HepG2 (cell line): ENCODE measurements around the gene LRRC63. TPM values are rescaled to one million over a fixed set of nuclear protein-coding genes. Genes with fewer than 3 reads are reported as not detected.

ENCODE experiments used
- ATAC-seq: fragments of 200-7000 bp; cut with Tn5 transposase; 3 replicates; pipeline ENCODE4 v1.9.1; 2020; ENCODE audit warnings: mild to moderate bottlenecking, moderate library complexity
- BruUV-seq: library from RNA; stranded (reverse); fragments of 400-500 nt; replicated peaks from 2 replicates; lab custom pipeline; 2021; lab: Mats Ljungman, UMichigan
- CTCF ChIA-PET: fragments of 300-600 bp; formaldehyde crosslinking; extraction: SDS; loops from one replicate; lab custom pipeline; 2021; ENCODE audit warnings: low total read pairs, inconsistent platforms, low intra/inter-chr PET ratio; lab: Yijun Ruan, JAX
- POLR2A ChIA-PET: fragments of 350-600 bp; sonication (Branson Sonifier 250); formaldehyde crosslinking; loops from one replicate; lab custom pipeline; 2020; ENCODE audit warnings: antibody characterized with exemption, inconsistent platforms; lab: Yijun Ruan, JAX
- DNase-seq: peaks from one replicate; pipeline ENCODE4 v3.0.0-alpha.2; 2015; ENCODE audit warnings: low spot score
- FAIRE-seq: peaks from 3 replicates; lab custom pipeline; 2011; peaks lifted over from hg19 to GRCh38; lab: Jason Lieb, UNC
- H2AFZ ChIP-seq: one replicate; pipeline ENCODE4 v1.6.1; 2011; ENCODE audit warnings: low read length, inconsistent platforms
- H3K27ac ChIP-seq: fragments of 300-600 bp; 3 replicates; pipeline ENCODE4 v1.8.0; 2011; ENCODE audit warnings: mixed run types, mild to moderate bottlenecking, mixed read lengths, low read length, inconsistent platforms; ENCODE audit not compliant: insufficient read depth; ENCODE audit errors: extremely low read length
- H3K27me3 ChIP-seq, 2 experiments: fragments of 200-600 bp in 1 of 2; 2 replicates in 1 of 2; 3 replicates in 1 of 2; pipeline versions ENCODE4 v1.6.0 to v1.8.0; 2011; ENCODE audit warnings: low read length in 2 of 2, mild to moderate bottlenecking in 2 of 2, moderate library complexity in 2 of 2, inconsistent platforms in 1 of 2; ENCODE audit not compliant: insufficient read depth in 2 of 2, control insufficient read depth in 1 of 2
- H3K36me3 ChIP-seq, 2 experiments: fragments of 200-600 bp in 1 of 2; replicated peaks in 1 of 2; 2 replicates in 1 of 2; 3 replicates in 1 of 2; pipeline versions ENCODE4 v1.5.1 to v1.8.0; 2011; ENCODE audit warnings: low read length in 2 of 2, inconsistent platforms in 1 of 2; ENCODE audit not compliant: insufficient read depth in 2 of 2, control insufficient read depth in 1 of 2
- H3K4me1 ChIP-seq: 2 replicates; pipeline ENCODE4 v1.5.1; 2012; ENCODE audit warnings: low read length, inconsistent platforms; ENCODE audit not compliant: insufficient read depth
- H3K4me2 ChIP-seq: 2 replicates; pipeline ENCODE4 v1.6.0; 2011; ENCODE audit warnings: low read depth, low read length, inconsistent platforms
- H3K4me3 ChIP-seq, 3 experiments: fragments of 200-600 bp in 1 of 3; sonication (generic), shearing (Covaris generic) in 1 of 3; replicated peaks in 1 of 3; 2 replicates each; pipeline ENCODE4 v1.5.1; 2011 to 2016; ENCODE audit warnings: low read length in 3 of 3, inconsistent platforms in 2 of 3, low read depth in 2 of 3, mild to moderate bottlenecking in 2 of 3, control low read depth in 1 of 3, mixed read lengths in 1 of 3; ENCODE audit not compliant: insufficient read depth in 1 of 3
- H3K79me2 ChIP-seq: one replicate; pipeline ENCODE4 v1.6.1; 2011; ENCODE audit warnings: low read length, inconsistent platforms; ENCODE audit not compliant: insufficient read depth
- H3K9ac ChIP-seq: 2 replicates; pipeline ENCODE4 v1.6.0; 2011; ENCODE audit warnings: mild to moderate bottlenecking, low read depth, low read length, inconsistent platforms; ENCODE audit not compliant: insufficient read depth
- H3K9me3 ChIP-seq: 2 replicates; pipeline ENCODE4 v1.5.1; 2012; ENCODE audit warnings: mild to moderate bottlenecking, low read length
- H4K20me1 ChIP-seq: 2 replicates; pipeline ENCODE4 v1.6.0; 2011; ENCODE audit warnings: inconsistent platforms, mild to moderate bottlenecking, low read length, moderate library complexity; ENCODE audit not compliant: insufficient read depth
- ELF4 ChIP-seq: sonication (generic); formaldehyde crosslinking; IDR thresholded peaks from 2 replicates; pipeline ENCODE4 v1.5.0; 2020; ENCODE audit warnings: missing genetic modification reagents, mild to moderate bottlenecking, moderate library complexity, borderline replicate concordance
- MAX ChIP-seq: IDR thresholded peaks from 2 replicates; pipeline ENCODE4 v1.6.1; 2012; ENCODE audit warnings: inconsistent platforms
- NPAS2 ChIP-seq: sonication (generic); formaldehyde crosslinking; IDR thresholded peaks from 2 replicates; pipeline ENCODE4 v1.8.0; 2022; ENCODE audit warnings: mild to moderate bottlenecking, missing genetic modification reagents, borderline replicate concordance
- REL ChIP-seq: sonication (generic); formaldehyde crosslinking; conservative IDR thresholded peaks from 2 replicates; pipeline ENCODE4 v1.8.0; 2022; ENCODE audit warnings: mild to moderate bottlenecking, missing genetic modification reagents, moderate library complexity
- SOX13 ChIP-seq, 3 experiments: fragments of 450-650 bp in 1 of 3; sonication (generic) in 1 of 3; formaldehyde crosslinking in 1 of 3; IDR thresholded peaks in 2 of 3; conservative IDR thresholded peaks in 1 of 3; 2 replicates each; pipeline versions ENCODE4 v1.5.0 to v1.6.1; 2016 to 2020; ENCODE audit warnings: antibody characterized with exemption in 1 of 3, mild to moderate bottlenecking in 1 of 3, missing compliant biosample characterization in 1 of 3, missing genetic modification reagents in 1 of 3, moderate library complexity in 1 of 3
- ZNF205 ChIP-seq: IDR thresholded peaks from 2 replicates; pipeline ENCODE4 v1.6.1; 2018; ENCODE audit warnings: missing biosample characterization, missing genetic modification reagents
- ZNF383 ChIP-seq: sonication (generic); formaldehyde crosslinking; IDR thresholded peaks from 2 replicates; pipeline ENCODE4 v1.4.0; 2020; ENCODE audit warnings: missing genetic modification reagents, mild to moderate bottlenecking, borderline replicate concordance
- ZNF776 ChIP-seq: sonication (generic); formaldehyde crosslinking; IDR thresholded peaks from 2 replicates; pipeline ENCODE4 v1.4.0; 2020; ENCODE audit warnings: mild to moderate bottlenecking, missing genetic modification reagents
- WGBS: methylation state at CpG from one replicate; pipeline ENCODE4 v1.1.6; 2017; ENCODE audit warnings: low lambda C conversion rate; 5-methylcytosine and 5-hydroxymethylcytosine counted together
- in situ Hi-C: cut with HindIII; loops from 2 replicates; pipeline ENCODE4 v1.10.0; 2017; ENCODE audit warnings: low pct_unique_long_range_greater_than_20kb; ENCODE audit not compliant: extremely low pct_ligation_motif_present
- intact Hi-C: fragments of 100-400 bp; cut with micrococcal nuclease; formaldehyde crosslinking; loops from one replicate; pipeline ENCODE4 v1.10.0; 2022; ENCODE audit not compliant: unreplicated experiment
- polyA plus RNA-seq, 8 experiments: library from polyadenylated mRNA; depleted of rRNA in 3 of 8; stranded (reverse) in 7 of 8; unstranded in 1 of 8; fragments of >200 nt; fragmentation: Illumina TruSeq in 4 of 8; extraction: Trizol in 4 of 8; gene quantifications; 2 replicates each; pipeline versions ENCODE4 v1.2.1 to v1.2.3, GENCODE V29; 2011 to 2016; ENCODE audit warnings: low read depth in 4 of 8, missing spikeins in 1 of 8, mixed read lengths in 1 of 8; ENCODE audit not compliant: insufficient read depth in 1 of 8
- total RNA-seq, 5 experiments: library from RNA; depleted of rRNA; stranded (reverse); fragments of >200 nt; fragmentation: Illumina TruSeq; extraction: Trizol; gene quantifications; 2 replicates each; pipeline ENCODE4 v1.2.3, GENCODE V29; 2016; ENCODE audit warnings: low read depth in 1 of 5
- TF ChIP-seq, protein P1 (sequence below): sonication (generic); formaldehyde crosslinking; IDR thresholded peaks from 2 replicates; pipeline ENCODE4 v1.4.0; 2020; ENCODE audit warnings: mild to moderate bottlenecking, missing genetic modification reagents
- TF ChIP-seq, protein P2 (sequence below): sonication (generic); formaldehyde crosslinking; IDR thresholded peaks from 2 replicates; pipeline ENCODE4 v1.4.0; 2020; ENCODE audit warnings: missing genetic modification reagents, borderline replicate concordance

The LRRC63 gene
- total and polyA plus RNA-seq, 2 of the 13 experiments (the other 11 are each of a cell fraction or from before 2014, with no cell fraction given) = not detected

DNA sequence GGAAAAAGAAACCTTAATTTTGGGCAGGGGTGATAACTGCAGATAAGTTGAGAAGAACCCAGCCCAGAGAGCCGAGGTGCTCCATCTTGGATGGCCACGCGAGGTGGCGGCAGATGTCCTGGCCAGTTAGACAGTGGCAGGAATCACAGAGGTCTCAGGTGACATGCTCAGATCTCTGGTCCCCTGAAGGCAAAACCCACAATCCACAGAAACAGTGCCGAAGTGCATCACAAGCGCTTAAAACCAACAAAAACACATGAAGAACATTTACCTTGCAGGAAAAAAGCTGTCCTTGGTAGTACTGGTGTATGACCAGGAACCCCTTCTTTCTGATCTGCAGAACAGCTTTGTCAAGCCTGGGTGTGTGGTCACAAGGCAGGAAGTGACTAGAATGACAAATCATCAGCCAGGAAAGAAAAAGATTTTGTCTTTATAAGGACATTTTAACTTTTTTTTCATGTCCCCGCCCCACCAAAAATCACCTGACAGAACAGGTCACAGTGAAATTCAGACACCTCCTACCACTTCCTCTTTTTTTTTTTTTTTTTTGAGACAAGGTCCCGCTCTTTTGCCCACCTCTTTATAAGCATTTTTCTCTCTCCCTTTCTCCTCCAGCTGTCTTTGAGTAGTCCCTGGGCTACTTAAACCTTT lies 29.8 kb upstream of the LRRC63 start, which contains the start of gene LCP1 (continued):
- TF ChIP-seq NPAS2 (CRISPR knock-in tag) = no peak

GRCh38 chr13:46182491-46182877 lies 29.2 kb upstream of the LRRC63 start:
- Histone ChIP-seq H3K4me1 (peaks cover 10% of the 10 kb centered on the region; the same call in 1 of the 2 replicates), H4K20me1 (no peaks in the 10 kb centered on the region), H2AFZ (no peak overlapping the region), H3K79me2 (no peaks in the 10 kb centered on the region), H3K9me3 (no peaks in the 10 kb centered on the region), H3K36me3 (no peaks in the 10 kb centered on the region), H3K27ac (no peak overlapping the region), H3K4me2 (no peak overlapping the region), H3K9ac (no peak overlapping the region), H3K4me3 (no peak overlapping the region), H3K27me3 (0 out of 5 replicates have a peak, but pooled peaks cover 0 to 4% of the 10 kb centered on the region in 2 experiments)
- ATAC-seq (no peak), DNase-seq (no peak), FAIRE-seq (no peak)
- intact Hi-C loops = no loop called here
- BruUV-seq = no TSS peak
- CTCF ChIA-PET = no interaction called here
- no peak for TF ChIP-seq ZNF383 (CRISPR knock-in tag)
- no peak for TF ChIP-seq MAX
- TF ChIP-seq, protein P1, sequence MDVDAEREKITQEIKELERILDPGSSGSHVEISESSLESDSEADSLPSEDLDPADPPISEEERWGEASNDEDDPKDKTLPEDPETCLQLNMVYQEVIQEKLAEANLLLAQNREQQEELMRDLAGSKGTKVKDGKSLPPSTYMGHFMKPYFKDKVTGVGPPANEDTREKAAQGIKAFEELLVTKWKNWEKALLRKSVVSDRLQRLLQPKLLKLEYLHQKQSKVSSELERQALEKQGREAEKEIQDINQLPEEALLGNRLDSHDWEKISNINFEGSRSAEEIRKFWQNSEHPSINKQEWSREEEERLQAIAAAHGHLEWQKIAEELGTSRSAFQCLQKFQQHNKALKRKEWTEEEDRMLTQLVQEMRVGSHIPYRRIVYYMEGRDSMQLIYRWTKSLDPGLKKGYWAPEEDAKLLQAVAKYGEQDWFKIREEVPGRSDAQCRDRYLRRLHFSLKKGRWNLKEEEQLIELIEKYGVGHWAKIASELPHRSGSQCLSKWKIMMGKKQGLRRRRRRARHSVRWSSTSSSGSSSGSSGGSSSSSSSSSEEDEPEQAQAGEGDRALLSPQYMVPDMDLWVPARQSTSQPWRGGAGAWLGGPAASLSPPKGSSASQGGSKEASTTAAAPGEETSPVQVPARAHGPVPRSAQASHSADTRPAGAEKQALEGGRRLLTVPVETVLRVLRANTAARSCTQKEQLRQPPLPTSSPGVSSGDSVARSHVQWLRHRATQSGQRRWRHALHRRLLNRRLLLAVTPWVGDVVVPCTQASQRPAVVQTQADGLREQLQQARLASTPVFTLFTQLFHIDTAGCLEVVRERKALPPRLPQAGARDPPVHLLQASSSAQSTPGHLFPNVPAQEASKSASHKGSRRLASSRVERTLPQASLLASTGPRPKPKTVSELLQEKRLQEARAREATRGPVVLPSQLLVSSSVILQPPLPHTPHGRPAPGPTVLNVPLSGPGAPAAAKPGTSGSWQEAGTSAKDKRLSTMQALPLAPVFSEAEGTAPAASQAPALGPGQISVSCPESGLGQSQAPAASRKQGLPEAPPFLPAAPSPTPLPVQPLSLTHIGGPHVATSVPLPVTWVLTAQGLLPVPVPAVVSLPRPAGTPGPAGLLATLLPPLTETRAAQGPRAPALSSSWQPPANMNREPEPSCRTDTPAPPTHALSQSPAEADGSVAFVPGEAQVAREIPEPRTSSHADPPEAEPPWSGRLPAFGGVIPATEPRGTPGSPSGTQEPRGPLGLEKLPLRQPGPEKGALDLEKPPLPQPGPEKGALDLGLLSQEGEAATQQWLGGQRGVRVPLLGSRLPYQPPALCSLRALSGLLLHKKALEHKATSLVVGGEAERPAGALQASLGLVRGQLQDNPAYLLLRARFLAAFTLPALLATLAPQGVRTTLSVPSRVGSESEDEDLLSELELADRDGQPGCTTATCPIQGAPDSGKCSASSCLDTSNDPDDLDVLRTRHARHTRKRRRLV (CRISPR knock-in tag) = no peak
- TF ChIP-seq, protein P2, sequence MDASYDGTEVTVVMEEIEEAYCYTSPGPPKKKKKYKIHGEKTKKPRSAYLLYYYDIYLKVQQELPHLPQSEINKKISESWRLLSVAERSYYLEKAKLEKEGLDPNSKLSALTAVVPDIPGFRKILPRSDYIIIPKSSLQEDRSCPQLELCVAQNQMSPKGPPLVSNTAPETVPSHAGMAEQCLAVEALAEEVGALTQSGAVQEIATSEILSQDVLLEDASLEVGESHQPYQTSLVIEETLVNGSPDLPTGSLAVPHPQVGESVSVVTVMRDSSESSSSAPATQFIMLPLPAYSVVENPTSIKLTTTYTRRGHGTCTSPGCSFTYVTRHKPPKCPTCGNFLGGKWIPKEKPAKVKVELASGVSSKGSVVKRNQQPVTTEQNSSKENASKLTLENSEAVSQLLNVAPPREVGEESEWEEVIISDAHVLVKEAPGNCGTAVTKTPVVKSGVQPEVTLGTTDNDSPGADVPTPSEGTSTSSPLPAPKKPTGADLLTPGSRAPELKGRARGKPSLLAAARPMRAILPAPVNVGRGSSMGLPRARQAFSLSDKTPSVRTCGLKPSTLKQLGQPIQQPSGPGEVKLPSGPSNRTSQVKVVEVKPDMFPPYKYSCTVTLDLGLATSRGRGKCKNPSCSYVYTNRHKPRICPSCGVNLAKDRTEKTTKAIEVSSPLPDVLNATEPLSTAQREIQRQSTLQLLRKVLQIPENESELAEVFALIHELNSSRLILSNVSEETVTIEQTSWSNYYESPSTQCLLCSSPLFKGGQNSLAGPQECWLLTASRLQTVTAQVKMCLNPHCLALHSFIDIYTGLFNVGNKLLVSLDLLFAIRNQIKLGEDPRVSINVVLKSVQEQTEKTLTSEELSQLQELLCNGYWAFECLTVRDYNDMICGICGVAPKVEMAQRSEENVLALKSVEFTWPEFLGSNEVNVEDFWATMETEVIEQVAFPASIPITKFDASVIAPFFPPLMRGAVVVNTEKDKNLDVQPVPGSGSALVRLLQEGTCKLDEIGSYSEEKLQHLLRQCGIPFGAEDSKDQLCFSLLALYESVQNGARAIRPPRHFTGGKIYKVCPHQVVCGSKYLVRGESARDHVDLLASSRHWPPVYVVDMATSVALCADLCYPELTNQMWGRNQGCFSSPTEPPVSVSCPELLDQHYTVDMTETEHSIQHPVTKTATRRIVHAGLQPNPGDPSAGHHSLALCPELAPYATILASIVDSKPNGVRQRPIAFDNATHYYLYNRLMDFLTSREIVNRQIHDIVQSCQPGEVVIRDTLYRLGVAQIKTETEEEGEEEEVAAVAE (CRISPR knock-in tag) = no peak
- no peak for TF ChIP-seq ELF4 (CRISPR knock-in tag)
- no peak for TF ChIP-seq ZNF205 (CRISPR knock-in tag)
- TF ChIP-seq REL (CRISPR knock-in tag) = no peak
- TF ChIP-seq SOX13 (IDR thresholded peaks at IDR 0.05) = no peak
- no peak for TF ChIP-seq SOX13 (CRISPR knock-in tag; conservative IDR thresholded peaks at IDR 0.05 in 1 of 2, IDR thresholded peaks at IDR 0.05 in 1 of 2)
- TF ChIP-seq NPAS2 (CRISPR knock-in tag) = no peak
- no peak for TF ChIP-seq ZNF776 (CRISPR knock-in tag)
- in situ Hi-C loops = no loop called here
- WGBS = 64% methylated on average over 2 of the region's 2 CpGs
- POLR2A ChIA-PET = no interaction called here
